ENCODE results near the gene OR2B6.

OR2B6 gene

GRCh38 chr6:27966816-27967426 lies 9.9 kb downstream of the OR2B6 start:
- DNase-seq (ENCODE audit: low spot score): no peak
- TF ChIP-seq CTCF (IDR thresholded peaks at IDR 0.05; ENCODE audit: extremely low read depth, insufficient read depth, missing control alignments): no peak
- in situ Hi-C loops (cut with MboI; ENCODE audit: low pct_unique_long_range_greater_than_20kb, low sequenced_read_pairs, unreplicated experiment): no loop called here

DNA sequence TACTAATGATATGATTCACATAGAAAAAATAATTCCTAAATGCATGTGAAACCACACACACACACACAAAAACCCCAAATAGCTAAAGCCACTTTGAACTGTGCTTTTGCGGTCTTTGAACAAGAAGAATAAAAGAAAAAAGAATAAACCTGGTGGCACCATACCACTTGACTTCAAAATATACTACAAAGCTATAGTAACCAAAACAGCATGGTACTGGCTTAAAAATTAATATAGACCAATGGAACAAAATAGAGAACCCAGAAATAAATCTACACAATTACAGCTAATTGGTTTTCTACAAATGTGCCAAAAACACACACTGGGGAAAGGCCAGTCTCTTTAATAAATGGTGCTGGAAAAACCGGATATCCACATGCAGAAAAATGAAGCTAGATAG lies 13.4 kb downstream of the OR2B6 start:
- DNase-seq (ENCODE audit: low spot score): no peak
- TF ChIP-seq CTCF (IDR thresholded peaks at IDR 0.05; ENCODE audit: extremely low read depth, insufficient read depth, missing control alignments): no peak
- in situ Hi-C loops (cut with MboI; ENCODE audit: low pct_unique_long_range_greater_than_20kb, low sequenced_read_pairs, unreplicated experiment): no loop called here

GRCh38 chr6:27972750-27973149 lies 15.7 kb downstream of the OR2B6 start:
- TF ChIP-seq CTCF (IDR thresholded peaks at IDR 0.05; ENCODE audit: extremely low read depth, insufficient read depth, missing control alignments): no peak
- no peak for DNase-seq (ENCODE audit: low spot score)
- in situ Hi-C loops (cut with MboI; ENCODE audit: low pct_unique_long_range_greater_than_20kb, low sequenced_read_pairs, unreplicated experiment): no loop called here

- no peak for DNase-seq (ENCODE audit: low spot score)
- TF ChIP-seq CTCF (IDR thresholded peaks at IDR 0.05; ENCODE audit: extremely low read depth, insufficient read depth, missing control alignments): no peak
- in situ Hi-C loops (cut with MboI; ENCODE audit: low pct_unique_long_range_greater_than_20kb, low sequenced_read_pairs, unreplicated experiment): no loop called here
Observed at GRCh38 chr6:27977387-27977786, 20.3 kb downstream of the OR2B6 start.

DNA sequence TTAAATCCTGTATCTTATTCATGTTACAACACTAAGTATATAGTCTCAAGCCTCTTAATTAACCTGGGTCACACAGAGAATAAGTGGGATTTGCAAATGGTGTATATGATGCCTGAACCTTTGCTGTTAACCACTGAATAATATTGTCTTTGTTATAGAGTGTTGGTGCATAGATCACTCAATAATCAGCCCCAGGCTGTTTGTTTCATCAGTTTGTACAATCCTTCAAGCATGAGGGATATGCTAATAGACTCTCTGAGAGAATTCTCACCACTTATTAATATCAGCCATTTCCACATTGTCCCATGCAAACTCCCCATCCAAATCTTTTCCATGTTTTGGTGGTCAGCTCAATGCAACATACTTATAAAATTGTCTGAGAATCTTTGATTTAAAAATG lies 21.7 kb downstream of the OR2B6 start:
- no peak for DNase-seq (ENCODE audit: low spot score)
- TF ChIP-seq CTCF (IDR thresholded peaks at IDR 0.05; ENCODE audit: extremely low read depth, insufficient read depth, missing control alignments): no peak
- in situ Hi-C loops (cut with MboI; ENCODE audit: low pct_unique_long_range_greater_than_20kb, low sequenced_read_pairs, unreplicated experiment): no loop called here

DNA sequence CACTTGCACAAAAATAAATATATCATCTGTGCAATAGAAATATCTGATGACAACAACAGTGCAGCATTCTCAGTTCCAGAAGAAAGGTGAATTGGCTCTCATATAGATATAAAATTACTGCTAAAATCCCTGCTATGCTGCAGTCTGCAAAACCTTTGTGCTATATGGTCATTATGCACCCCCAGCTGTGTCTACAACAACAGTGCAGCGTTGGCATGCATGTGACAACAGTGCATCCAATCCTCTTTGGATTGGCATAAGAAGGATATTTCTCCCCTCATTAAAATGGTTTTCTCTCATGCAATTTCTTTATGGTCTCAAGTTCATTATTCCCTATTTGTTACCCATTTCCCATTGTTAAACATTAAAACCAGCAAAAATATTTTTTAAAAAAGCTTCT lies 23.1 kb downstream of the OR2B6 start:
- TF ChIP-seq CTCF (IDR thresholded peaks at IDR 0.05; ENCODE audit: extremely low read depth, insufficient read depth, missing control alignments): no peak
- DNase-seq (ENCODE audit: low spot score): no peak
- in situ Hi-C loops (cut with MboI; ENCODE audit: low pct_unique_long_range_greater_than_20kb, low sequenced_read_pairs, unreplicated experiment): no loop called here

Data from GM13977 (cell line).